HG03108 (cell line): ENCODE measurements around the gene EFCC1.

Source experiments
- ATAC-seq: cut with Tn5 transposase; IDR thresholded peaks from one replicate; pipeline ENCODE4 v1.9.1; 2021; ENCODE audit warnings: moderate library complexity; ENCODE audit not compliant: unreplicated experiment

The EFCC1 gene

DNA sequence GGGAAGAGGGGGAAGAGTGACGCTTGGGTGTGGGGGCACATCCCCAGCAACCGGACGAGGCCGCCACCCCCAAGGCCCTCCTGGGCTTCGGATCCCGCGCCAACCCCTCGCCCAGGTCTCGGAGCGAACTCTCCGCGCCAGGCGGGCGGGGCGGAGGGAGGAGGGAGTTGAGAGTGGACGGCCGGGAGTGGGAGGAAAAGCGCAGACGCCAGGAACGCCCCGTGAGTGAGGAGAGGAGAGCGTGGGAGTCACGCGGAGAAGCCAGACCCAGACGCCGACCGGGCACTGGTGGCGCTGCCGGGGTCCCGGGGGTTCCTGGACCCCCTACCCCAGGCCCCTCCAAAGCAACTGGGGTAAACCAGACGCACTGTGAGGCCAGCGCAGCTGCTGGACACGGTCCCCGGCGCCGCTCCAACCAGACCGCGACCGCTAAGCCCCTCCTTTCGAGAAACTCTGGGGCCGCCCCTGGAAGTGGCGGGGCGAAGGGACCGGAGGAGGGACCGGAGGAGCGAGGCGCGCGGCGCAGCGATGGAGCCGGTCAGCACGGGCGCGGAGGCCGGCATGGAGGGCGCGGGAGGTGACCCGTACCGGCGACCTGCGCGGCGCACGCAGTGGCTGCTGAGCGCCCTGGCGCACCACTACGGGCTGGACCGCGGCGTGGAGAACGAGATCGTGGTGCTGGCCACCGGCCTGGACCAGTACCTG, at the start of gene EFCC1:
Gene EFCC1, plus strand, starts transcription at position 204 of the 705 bp plus-strand sequence. Its CDS starts 325 bp downstream, at position 529.
- no peak for ATAC-seq

GRCh38 chr3:128956440-128956839, 44.7 kb upstream of the EFCC1 start:
- ATAC-seq = no peak

- ATAC-seq = no peak
These were observed 35.8 kb upstream of the EFCC1 start for GRCh38 chr3:128965280-128965679.

- ATAC-seq = no peak
These were observed 35.3 kb upstream of the EFCC1 start for GRCh38 chr3:128965818-128966217.

GRCh38 chr3:128967748-128968355, 33.3 kb upstream of the EFCC1 start:
- ATAC-seq = no peak

GRCh38 chr3:128969993-128970739, 30.9 kb upstream of the EFCC1 start:
- no peak for ATAC-seq

DNA sequence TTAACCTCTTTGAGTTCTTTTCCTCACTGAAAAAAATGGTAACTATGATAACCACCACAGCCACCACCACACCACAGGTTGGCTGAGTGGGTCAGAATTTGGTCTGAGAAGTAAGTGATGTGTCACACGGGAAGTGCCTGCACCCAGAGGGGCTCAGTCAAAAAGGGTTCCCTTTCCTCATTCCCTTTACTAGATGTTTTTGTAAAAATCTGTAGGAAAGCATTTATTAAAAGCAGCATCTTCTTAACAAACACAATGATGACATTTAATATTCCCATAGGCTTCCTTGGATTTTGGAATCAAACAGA, 30.4 kb upstream of the EFCC1 start:
- no peak for ATAC-seq

GRCh38 chr3:128971421-128972100, 29.5 kb upstream of the EFCC1 start:
- ATAC-seq = no peak

DNA sequence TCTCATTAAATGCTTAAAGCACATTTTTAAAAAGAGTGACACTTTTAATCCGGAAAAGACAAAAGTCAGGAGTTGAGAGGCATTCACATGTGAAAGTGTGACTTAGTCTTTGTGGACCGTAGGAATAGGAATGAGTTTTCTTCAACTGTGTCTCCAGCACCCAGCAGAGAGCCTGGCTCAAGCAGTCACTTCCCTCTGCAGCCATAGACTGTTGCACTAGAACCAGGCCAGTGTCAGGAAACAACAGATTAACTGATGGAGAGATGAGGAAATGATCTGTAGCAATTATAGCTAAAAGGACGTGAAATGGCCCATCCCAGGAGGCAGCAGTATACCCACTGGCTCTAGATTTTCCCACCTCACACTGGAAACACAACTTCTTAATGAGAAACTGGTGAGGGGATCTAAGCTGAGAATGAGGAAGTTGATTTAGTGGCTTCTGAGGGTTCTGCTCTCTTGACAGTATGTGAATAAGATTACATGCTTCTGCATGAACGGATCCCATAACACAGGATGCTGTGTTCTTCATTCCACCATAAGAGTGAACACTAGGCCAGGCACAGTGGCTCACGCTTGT, 27.0 kb upstream of the EFCC1 start:
- ATAC-seq = no peak

DNA sequence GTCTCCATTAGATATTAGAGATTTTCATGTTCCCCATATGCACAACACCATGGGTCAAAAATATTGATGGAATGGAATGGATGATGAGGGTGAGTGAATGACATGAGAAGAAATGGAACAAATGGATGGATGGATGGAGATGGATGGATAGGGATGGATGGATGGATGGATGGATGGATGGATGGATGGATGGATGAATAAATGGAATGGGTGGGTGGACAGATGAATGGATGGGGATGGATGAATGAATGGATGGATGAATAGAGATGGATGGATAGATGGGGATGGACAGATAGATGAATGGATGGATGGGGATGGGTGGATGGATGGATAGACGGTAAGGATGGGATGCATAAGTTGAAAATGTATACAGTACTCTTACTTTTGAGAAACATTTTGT, 25.8 kb upstream of the EFCC1 start:
- no peak for ATAC-seq

DNA sequence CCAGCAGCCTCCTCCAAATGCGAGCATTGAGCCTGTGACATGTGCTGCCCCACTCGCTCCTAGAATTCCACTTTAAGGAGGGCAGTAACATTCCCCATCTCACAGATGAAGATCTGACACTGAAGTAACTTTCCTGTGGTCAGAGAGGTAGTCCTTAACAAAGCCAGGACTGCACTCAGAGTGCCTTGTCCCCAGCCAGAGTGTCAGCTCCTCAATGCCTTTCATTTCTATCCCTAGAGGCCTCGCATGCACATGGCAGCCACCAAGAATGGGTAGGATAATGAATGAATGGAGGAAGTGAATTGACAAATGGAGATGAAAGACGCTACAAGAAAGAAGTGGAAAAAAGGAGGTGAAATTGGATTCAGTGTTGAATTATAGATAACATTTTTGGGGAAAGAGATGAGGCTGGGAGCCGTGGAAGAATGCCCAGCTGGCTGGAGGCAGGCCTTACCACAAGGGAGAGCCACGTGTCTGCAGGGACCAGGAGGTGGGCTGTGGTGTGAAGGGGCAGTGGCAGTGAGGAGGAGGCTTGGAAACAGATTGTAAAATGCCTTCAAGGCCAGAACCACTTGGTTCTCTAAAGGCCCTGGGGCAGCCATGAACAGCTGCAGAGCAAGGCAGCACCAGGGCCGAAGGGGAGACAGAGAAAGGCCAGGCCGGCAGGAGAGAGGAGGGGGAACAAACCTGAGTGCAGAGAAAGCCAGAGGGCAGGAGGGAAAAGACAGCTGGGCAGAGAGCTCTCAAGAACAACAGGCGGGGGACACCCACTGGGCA, 17.6 kb upstream of the EFCC1 start:
- ATAC-seq = no peak

GRCh38 chr3:128984596-128984995, 16.5 kb upstream of the EFCC1 start:
- no peak for ATAC-seq

DNA sequence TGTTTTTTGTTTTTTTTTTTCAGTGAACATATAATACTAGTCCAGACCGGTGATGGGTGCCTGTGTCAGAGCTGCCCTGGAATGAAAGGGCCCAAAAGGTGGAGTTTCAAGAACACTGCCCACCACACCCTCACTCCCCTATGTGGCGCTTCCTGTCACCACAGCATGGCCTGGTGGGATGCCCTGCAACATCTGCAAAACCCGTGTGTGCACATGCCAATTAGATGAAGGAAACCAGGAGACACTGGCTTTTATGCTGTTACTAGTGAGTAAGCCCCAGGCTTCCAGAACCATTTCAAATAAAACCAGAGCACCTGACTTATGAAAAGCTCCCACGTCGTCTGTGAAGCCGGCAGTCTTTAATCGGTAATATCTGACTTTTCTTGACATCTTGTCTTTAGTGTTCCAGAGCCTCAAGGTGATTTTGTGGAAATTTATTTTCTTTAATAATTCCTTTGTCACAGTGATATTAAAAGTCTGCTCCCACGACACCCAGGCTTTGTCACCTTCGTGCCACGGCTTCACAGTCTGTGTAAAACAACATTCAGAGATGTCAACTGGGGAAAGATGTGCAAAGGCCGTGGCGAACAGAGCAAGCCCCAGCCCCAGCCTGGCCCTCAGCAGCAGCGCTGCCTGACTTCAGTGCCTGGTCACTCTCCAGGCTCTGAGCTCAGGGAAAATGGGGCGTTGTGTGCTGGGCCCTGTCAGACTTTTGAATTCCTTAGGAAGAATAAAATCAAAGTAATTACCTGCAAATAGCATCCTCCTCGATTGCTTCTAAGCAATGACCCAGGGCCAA, 13.6 kb upstream of the EFCC1 start:
- no peak for ATAC-seq

- ATAC-seq = no peak
These were observed 12.8 kb upstream of the EFCC1 start for GRCh38 chr3:128988286-128988685.

GRCh38 chr3:128991355-128991895, 9.7 kb upstream of the EFCC1 start:
- ATAC-seq = no peak

DNA sequence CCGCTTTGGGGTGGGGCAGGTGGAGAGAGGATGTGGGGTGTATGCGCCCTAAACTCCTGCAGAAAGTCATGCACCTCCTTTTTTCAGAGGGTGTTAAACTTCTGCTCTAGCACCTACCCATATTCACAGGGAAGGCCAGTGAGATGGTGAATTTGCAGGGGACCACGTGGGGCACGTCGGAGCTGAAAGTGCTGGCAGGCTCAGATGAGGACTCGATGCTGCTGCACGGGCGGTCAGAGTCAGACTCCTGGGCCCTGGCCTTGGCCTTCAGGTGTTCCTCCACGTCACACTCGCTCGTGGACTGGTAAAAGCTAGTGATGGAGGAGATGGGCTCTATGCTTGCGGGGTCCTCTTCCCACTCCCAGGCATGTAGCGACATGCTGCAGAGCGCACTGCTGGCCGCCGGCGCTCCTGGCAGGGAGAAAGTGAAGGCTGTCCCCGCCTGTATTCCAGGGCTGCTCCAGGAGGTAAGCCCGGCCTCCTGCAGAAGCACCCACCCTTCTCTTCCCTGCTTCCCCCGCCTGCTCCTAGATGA, 8.1 kb upstream of the EFCC1 start:
- no peak for ATAC-seq

DNA sequence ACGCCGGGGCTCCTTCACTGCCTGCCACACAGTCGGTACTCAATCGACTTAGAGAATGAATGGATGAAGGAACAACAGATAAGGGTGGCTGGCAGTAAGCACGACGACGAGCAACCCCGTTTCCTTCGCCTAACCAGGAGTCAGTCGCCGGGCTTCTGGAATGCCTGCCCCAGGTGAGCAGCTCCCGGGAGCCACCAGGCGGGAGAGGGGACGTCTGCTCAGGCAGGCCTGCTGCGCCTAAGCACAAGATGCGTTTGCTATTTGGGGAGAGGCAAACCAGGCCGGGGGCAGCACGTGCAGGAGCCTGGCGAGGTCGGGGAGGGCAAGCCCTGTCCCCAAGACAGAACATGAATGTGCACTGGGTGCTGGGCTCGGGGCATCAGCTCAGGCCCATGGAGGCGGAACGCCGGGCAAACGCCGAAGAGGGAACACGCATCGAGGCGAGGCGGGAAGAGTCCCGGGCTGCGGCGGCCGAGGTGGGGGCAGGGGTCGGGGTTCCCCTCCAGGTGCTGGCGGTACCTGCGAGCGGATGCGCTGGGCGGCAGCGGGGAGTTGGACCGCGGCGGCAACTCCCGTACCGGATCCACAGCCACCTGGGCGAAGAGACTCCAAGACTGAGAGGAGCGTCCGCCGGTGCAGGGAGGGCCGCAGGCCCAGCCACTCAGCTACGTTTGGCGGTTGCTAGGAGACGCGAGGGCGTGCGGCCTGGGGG, 7.5 kb upstream of the EFCC1 start, which contains the start of gene CFAP92:
Gene CFAP92, minus strand, starts transcription at position 616 of the 712 bp plus-strand sequence. CDS start 772 bp downstream, outside the sequence.
- ATAC-seq = peak; percentile 80

DNA sequence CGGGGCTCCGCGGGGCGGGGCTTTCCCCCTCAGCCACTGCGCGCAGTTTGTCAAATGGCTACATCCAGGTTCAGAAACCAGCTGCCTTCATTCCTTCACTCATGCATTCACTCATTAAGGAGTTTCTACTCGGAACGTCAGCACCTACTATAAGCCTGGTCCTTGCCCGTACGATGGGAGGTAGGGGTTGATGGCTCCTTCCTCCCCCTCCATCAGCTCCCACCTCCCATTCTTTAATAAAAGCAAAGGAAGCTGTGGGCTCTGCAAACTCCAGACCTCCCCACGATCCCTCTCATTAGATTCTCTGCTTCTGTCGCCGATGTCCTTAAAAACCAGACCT, 7.0 kb upstream of the EFCC1 start:
- no peak for ATAC-seq
